Activated T-cell treated with anti-CD3 and anti-CD28 coated beads for 24 hours (primary cell): ENCODE results near the gene ASMT.
"Not testable (repeated sequence)": the region's sequence is repeated elsewhere in the genome, so short reads cannot be mapped to it uniquely, and the experiment has no call there.

ENCODE experiments used
- DNase-seq: peaks from one replicate; pipeline ENCODE4 v3.0.0-alpha.2; 2020; ENCODE audit warnings: low read depth

Gene ASMT

GRCh38 chrX:1649621-1650020, 34.8 kb downstream of the ASMT start:
- no peak for DNase-seq

GRCh38 chrX:1652011-1652811, 37.4 kb downstream of the ASMT start:
- DNase-seq = peak; percentile 16

- no peak for DNase-seq
These were observed 41.5 kb downstream of the ASMT start for GRCh38 chrX:1656379-1656778.

GRCh38 chrX:1657367-1658070, 42.7 kb downstream of the ASMT start:
- DNase-seq = peak; percentile 53

GRCh38 chrX:1658071-1658491, 43.2 kb downstream of the ASMT start:
- DNase-seq = peak; percentile 7

GRCh38 chrX:1659664-1660461, 45.0 kb downstream of the ASMT start:
- no peak for DNase-seq

- DNase-seq = peak; percentile 89
These were observed 46.4 kb downstream of the ASMT start for GRCh38 chrX:1661048-1661921.

- no peak for DNase-seq
These were observed 47.0 kb downstream of the ASMT start for GRCh38 chrX:1661922-1662221.

- no peak for DNase-seq
These were observed 52.7 kb downstream of the ASMT start for GRCh38 chrX:1667566-1667965.

- peak; percentile 33 for DNase-seq
These were observed 58.5 kb downstream of the ASMT start for GRCh38 chrX:1673337-1673736.

GRCh38 chrX:1676866-1677265, 62.0 kb downstream of the ASMT start:
- no peak for DNase-seq

GRCh38 chrX:1679238-1679637, 64.4 kb downstream of the ASMT start:
- peak; percentile 37 for DNase-seq

- no peak for DNase-seq
These were observed 66.6 kb downstream of the ASMT start for GRCh38 chrX:1681439-1681838.

- DNase-seq = not testable (repeated sequence)
These were observed 67.0 kb downstream of the ASMT start for GRCh38 chrX:1681856-1682255.

- not testable (repeated sequence) for DNase-seq
These were observed 67.6 kb downstream of the ASMT start for GRCh38 chrX:1682501-1682900.

- DNase-seq = not testable (repeated sequence)
These were observed 70.0 kb downstream of the ASMT start for GRCh38 chrX:1684883-1685282.

GRCh38 chrX:1685444-1685880, 70.6 kb downstream of the ASMT start:
- DNase-seq = not testable (repeated sequence)

GRCh38 chrX:1686642-1687041, 71.8 kb downstream of the ASMT start:
- DNase-seq = no peak
